ENCODE measurements around the gene CREBBP. TPM values are rescaled to one million over a fixed set of nuclear protein-coding genes. Genes with fewer than 3 reads are reported as not detected.

CREBBP gene
- total and polyA plus RNA-seq, 9 of the 15 experiments (the other 6 are each of a cell fraction or from before 2014, with no cell fraction given): 0.70 to 24.8 (median 5.6) TPM

DNA sequence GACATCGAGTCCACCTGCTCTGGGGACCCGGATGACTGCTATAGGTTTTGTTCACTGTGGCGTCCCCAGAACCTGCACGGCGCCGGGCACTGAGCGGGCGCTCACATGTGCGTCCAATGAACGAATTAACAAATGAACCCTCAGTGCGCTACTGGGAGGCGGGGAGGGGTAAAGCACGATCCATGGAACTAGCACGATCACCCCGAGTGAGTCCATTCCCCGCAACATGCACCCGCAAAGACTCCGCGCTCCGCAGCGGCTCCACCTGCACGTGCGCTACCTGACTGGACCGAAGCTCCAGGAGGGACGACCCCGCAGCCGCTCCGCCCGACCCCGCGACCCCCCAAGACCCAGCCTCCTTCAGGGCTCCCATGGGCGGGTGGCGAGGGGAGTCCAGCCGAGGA is 163.7 kb downstream of the CREBBP start (continued):
- TF ChIP-seq, protein P1, sequence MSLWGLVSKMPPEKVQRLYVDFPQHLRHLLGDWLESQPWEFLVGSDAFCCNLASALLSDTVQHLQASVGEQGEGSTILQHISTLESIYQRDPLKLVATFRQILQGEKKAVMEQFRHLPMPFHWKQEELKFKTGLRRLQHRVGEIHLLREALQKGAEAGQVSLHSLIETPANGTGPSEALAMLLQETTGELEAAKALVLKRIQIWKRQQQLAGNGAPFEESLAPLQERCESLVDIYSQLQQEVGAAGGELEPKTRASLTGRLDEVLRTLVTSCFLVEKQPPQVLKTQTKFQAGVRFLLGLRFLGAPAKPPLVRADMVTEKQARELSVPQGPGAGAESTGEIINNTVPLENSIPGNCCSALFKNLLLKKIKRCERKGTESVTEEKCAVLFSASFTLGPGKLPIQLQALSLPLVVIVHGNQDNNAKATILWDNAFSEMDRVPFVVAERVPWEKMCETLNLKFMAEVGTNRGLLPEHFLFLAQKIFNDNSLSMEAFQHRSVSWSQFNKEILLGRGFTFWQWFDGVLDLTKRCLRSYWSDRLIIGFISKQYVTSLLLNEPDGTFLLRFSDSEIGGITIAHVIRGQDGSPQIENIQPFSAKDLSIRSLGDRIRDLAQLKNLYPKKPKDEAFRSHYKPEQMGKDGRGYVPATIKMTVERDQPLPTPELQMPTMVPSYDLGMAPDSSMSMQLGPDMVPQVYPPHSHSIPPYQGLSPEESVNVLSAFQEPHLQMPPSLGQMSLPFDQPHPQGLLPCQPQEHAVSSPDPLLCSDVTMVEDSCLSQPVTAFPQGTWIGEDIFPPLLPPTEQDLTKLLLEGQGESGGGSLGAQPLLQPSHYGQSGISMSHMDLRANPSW (CRISPR knock-in tag; IDR thresholded peaks at IDR 0.05): 0 out of 2 replicates have a peak, but pooled peaks have one; percentile 65
- TF ChIP-seq KDM2B (CRISPR knock-in tag; IDR thresholded peaks at IDR 0.05) (no peak), PHF21A (IDR thresholded peaks at IDR 0.05; ENCODE audit: borderline replicate concordance, low read depth) (no peak), STAT5B (CRISPR knock-in tag; IDR thresholded peaks at IDR 0.05) (no peak), MXI1 (IDR thresholded peaks at IDR 0.05; ENCODE audit: low read depth, low read length) (no peak; the same call in 1 of the 2 replicates), NR1H2 (CRISPR knock-in tag; IDR thresholded peaks at IDR 0.05) (no peak), ZSCAN29 (IDR thresholded peaks at IDR 0.05) (0 out of 2 replicates have a peak, but pooled peaks have one; percentile 29), HMGN3 (IDR thresholded peaks at IDR 0.05; ENCODE audit: borderline replicate concordance, extremely low read depth, insufficient read length, low read depth, low read length) (no peak), HNRNPLL (IDR thresholded peaks at IDR 0.05; ENCODE audit: low read depth, low read length, poor library complexity, severe bottlenecking) (no peak), BHLHE40 (IDR thresholded peaks at IDR 0.05; ENCODE audit: low read length) (peak; percentile 57)
- TF ChIP-seq, protein P2, sequence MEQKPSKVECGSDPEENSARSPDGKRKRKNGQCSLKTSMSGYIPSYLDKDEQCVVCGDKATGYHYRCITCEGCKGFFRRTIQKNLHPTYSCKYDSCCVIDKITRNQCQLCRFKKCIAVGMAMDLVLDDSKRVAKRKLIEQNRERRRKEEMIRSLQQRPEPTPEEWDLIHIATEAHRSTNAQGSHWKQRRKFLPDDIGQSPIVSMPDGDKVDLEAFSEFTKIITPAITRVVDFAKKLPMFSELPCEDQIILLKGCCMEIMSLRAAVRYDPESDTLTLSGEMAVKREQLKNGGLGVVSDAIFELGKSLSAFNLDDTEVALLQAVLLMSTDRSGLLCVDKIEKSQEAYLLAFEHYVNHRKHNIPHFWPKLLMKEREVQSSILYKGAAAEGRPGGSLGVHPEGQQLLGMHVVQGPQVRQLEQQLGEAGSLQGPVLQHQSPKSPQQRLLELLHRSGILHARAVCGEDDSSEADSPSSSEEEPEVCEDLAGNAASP (IDR thresholded peaks at IDR 0.05): no peak
- TF ChIP-seq, protein P3, sequence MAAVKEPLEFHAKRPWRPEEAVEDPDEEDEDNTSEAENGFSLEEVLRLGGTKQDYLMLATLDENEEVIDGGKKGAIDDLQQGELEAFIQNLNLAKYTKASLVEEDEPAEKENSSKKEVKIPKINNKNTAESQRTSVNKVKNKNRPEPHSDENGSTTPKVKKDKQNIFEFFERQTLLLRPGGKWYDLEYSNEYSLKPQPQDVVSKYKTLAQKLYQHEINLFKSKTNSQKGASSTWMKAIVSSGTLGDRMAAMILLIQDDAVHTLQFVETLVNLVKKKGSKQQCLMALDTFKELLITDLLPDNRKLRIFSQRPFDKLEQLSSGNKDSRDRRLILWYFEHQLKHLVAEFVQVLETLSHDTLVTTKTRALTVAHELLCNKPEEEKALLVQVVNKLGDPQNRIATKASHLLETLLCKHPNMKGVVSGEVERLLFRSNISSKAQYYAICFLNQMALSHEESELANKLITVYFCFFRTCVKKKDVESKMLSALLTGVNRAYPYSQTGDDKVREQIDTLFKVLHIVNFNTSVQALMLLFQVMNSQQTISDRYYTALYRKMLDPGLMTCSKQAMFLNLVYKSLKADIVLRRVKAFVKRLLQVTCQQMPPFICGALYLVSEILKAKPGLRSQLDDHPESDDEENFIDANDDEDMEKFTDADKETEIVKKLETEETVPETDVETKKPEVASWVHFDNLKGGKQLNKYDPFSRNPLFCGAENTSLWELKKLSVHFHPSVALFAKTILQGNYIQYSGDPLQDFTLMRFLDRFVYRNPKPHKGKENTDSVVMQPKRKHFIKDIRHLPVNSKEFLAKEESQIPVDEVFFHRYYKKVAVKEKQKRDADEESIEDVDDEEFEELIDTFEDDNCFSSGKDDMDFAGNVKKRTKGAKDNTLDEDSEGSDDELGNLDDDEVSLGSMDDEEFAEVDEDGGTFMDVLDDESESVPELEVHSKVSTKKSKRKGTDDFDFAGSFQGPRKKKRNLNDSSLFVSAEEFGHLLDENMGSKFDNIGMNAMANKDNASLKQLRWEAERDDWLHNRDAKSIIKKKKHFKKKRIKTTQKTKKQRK (IDR thresholded peaks at IDR 0.05; ENCODE audit: borderline replicate concordance, low read depth, low read length): no peak
- TF ChIP-seq, protein P4, sequence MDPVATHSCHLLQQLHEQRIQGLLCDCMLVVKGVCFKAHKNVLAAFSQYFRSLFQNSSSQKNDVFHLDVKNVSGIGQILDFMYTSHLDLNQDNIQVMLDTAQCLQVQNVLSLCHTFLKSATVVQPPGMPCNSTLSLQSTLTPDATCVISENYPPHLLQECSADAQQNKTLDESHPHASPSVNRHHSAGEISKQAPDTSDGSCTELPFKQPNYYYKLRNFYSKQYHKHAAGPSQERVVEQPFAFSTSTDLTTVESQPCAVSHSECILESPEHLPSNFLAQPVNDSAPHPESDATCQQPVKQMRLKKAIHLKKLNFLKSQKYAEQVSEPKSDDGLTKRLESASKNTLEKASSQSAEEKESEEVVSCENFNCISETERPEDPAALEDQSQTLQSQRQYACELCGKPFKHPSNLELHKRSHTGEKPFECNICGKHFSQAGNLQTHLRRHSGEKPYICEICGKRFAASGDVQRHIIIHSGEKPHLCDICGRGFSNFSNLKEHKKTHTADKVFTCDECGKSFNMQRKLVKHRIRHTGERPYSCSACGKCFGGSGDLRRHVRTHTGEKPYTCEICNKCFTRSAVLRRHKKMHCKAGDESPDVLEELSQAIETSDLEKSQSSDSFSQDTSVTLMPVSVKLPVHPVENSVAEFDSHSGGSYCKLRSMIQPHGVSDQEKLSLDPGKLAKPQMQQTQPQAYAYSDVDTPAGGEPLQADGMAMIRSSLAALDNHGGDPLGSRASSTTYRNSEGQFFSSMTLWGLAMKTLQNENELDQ (CRISPR knock-in tag; IDR thresholded peaks at IDR 0.05; ENCODE audit: borderline replicate concordance): no peak
- TF ChIP-seq, protein P5, sequence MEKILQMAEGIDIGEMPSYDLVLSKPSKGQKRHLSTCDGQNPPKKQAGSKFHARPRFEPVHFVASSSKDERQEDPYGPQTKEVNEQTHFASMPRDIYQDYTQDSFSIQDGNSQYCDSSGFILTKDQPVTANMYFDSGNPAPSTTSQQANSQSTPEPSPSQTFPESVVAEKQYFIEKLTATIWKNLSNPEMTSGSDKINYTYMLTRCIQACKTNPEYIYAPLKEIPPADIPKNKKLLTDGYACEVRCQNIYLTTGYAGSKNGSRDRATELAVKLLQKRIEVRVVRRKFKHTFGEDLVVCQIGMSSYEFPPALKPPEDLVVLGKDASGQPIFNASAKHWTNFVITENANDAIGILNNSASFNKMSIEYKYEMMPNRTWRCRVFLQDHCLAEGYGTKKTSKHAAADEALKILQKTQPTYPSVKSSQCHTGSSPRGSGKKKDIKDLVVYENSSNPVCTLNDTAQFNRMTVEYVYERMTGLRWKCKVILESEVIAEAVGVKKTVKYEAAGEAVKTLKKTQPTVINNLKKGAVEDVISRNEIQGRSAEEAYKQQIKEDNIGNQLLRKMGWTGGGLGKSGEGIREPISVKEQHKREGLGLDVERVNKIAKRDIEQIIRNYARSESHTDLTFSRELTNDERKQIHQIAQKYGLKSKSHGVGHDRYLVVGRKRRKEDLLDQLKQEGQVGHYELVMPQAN (IDR thresholded peaks at IDR 0.05; ENCODE audit: borderline replicate concordance): peak; percentile 55; the same call in 1 of the 2 replicates
- TF ChIP-seq, protein P6, sequence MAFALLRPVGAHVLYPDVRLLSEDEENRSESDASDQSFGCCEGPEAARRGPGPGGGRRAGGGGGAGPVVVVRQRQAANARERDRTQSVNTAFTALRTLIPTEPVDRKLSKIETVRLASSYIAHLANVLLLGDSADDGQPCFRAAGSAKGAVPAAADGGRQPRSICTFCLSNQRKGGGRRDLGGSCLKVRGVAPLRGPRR (CRISPR knock-in tag; IDR thresholded peaks at IDR 0.05): no peak

Measured in K562 (cell line).